IPS DF 4.7 (cell line): ENCODE data around the gene TMEM185B.
A peak's percentile ranks its signal among the peaks of the same experiment; 100 is the strongest.
"Not testable (repeated sequence)": the region's sequence is repeated elsewhere in the genome, so short reads cannot be mapped to it uniquely, and the experiment has no call there.

Source experiments
- DNase-seq: peaks from one replicate; pipeline ENCODE4 v3.0.0-alpha.2; 2013; ENCODE audit warnings: low spot score; ENCODE audit errors: extremely low read depth

The TMEM185B gene

GRCh38 chr2:120223034-120223912 is at the start of gene TMEM185B:
Gene TMEM185B (minus strand): TSS chr2:120223400. CDS start chr2:120222976, 424 bp downstream.
- DNase-seq, result no peak

DNA sequence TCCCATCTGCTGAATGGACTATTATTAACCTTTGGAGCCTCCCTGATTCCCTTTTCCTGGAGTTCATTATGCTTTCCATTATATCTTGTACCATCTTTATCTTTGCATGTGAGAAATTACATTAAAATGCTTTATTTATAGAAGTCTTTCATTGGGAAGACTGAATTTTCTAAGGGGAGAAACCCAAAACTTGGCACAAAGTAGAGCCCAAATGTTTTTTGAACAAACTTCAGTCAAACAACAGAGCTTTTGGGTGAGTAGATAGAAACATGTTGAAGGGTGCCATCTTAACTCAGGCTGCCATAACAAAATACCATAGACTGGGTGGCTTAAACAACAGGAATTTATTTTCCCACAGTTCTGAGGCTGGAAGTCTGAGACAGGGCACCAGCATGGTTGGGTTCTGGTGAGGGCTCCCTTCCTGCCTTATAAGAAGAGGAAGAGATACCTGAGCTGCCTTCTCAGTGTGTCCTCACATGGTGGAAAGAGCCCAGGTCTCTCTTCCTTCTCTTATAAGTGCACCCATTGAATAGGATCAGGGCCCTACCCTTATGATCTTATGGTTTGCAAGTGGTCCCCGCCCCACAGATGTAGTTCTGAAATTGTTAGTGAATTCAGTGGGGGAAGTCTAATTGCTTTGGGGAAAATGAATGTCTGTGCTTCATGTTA is 48.6 kb upstream of the TMEM185B start:
- no peak for DNase-seq

DNA sequence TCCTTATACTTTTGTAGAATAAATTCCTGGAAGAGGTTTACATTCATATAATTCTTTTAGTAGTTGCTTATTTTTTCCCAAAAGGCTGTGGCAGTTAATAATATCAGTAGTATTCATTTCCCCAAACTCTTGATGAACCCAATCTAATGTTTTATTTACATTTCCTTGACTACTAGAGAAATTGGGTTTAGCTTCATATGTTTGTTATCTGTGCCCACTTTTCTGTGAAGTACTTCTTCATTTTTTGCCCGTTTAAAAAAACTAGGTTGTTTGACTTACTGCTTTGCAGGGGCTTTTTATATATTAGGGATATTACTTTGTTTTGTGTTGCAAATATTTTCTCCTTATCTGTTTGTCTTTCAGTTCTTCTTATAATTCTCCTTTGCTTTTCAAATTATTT is 46.6 kb upstream of the TMEM185B start:
- no peak for DNase-seq

GRCh38 chr2:120269076-120269744 is 46.0 kb upstream of the TMEM185B start:
- DNase-seq, result no peak

- DNase-seq, result no peak
These were observed 44.1 kb upstream of the TMEM185B start for GRCh38 chr2:120267348-120267747.

- no peak for DNase-seq
These were observed 41.8 kb upstream of the TMEM185B start for GRCh38 chr2:120265006-120265405.

GRCh38 chr2:120262761-120263428 is 39.7 kb upstream of the TMEM185B start:
- no peak for DNase-seq

DNA sequence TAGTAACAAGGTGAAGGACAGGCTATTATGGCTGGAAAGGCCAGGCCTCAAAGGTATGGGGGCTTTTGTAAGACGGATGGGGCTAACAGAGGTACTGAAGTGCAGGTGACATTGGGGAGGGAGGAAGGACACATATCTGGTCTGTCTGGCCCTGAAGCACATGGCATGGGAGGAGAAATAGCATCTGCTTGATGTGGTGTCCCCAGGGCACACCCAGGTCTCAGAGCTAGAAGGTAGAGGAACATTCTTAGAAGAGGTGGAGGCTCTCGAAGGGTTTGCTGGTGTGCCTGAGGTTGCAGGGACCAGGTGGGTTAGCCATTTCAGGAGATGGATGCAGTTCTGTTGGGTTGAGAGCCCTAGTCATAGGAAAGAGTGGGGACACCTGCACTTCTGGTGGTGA is 39.0 kb upstream of the TMEM185B start:
- no peak for DNase-seq

DNA sequence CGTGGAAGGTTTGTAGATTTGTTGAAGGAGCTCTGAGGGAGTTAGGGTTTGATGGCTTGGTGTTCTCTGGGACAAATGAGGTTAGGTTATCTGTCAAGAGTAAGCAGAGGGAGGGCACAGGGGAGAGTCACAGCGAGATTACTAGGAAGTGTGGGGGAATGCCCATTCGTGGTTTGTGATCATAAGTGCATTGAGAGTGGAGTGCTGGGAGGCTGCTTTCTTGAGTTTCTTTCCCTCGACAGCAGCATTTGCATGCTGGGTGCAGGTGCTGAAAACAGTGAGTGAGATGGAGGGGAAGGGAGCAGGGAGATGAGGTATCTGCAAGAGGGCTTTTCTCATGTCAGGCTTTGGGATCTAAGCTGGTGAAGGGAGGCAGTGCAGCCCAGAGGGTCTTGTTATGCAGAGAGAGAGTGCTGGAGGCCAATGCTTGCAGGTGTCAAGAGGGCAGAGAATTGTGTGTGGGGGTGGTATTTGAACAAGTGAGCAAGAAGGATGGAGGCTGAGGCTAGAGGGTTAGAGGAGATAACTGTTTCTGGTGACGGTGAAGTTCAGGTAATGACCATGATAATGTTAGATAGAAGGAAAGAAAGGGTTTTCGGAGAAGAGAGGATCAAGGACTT is 38.3 kb upstream of the TMEM185B start:
- no peak for DNase-seq

- DNase-seq, result no peak
These were observed 37.5 kb upstream of the TMEM185B start for GRCh38 chr2:120260736-120261135.

- DNase-seq, result not testable (repeated sequence)
These were observed 36.7 kb upstream of the TMEM185B start for GRCh38 chr2:120259939-120260338.

- no peak for DNase-seq
These were observed 35.0 kb upstream of the TMEM185B start for GRCh38 chr2:120258196-120258595.

- no peak for DNase-seq
These were observed 34.3 kb upstream of the TMEM185B start for GRCh38 chr2:120257522-120257921.

GRCh38 chr2:120256651-120257000 is 33.4 kb upstream of the TMEM185B start:
- no peak for DNase-seq

DNA sequence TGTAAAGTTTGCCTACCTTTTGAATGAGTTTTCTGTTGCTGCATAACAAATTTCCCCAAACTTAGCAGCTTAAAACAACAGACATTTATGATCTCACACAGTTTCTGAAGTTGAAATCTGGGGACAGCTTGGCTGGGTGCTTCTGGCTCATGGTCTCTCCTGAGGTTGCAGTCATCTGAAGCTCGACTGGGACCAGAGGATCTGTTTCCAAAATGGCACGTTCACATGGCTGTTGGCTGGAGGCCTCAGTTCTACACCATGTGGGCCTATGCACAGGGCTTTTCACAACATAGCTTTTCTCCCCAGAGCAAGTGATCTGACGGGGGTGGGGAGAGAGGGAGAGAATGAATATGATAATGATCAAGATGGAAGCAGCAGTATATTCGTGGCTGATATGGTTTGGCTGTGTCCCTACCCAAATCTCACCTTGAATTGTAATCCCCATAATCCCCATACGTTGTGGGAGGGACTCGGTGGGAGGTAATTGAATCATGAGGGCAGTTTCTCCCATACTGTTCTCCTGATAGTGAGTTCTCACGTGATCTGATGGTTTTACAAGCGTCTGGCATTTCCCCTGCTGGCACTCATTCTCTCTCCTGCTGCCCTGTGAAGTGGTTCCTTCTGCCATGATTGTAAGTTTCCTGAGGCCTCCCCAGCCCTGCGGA is 32.9 kb upstream of the TMEM185B start:
- DNase-seq, result no peak

DNA sequence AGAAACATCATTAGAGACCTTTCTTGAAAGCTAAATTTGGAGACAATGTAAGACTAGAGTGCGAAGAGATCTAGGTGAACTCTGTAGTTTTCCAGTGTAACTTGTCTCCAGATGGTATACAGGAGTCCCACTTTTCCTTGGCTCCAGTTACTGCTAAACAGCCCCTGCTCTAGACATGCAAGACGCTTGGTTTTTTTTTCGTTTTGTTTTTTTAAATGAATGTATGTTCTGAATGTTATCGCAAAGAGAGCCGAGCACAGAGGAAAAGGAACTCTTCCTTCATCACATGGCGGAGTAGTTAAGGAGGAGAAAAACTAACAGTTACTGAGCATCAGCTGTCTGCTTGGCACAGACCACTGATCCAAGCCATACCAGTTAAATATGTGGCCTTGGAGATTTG is 31.9 kb upstream of the TMEM185B start:
- no peak for DNase-seq

DNA sequence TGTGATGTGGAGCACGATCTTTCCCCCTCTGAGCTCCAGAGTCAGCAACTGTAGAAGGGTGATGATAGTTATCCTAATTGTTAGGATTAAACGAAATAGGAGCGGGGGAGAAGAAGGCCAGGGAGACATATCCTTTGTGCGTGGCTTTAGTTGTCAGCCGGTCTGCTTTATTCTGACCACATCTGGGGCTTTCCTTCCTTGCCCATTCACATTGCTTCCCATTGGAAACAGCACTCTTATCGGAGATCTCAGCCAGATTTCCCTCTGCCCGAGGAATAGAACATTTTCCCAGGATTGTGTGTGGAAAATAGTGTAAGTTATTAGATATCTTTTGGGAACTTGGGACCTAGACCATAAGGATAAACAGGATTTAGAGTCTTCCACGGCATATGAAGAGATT is 31.0 kb upstream of the TMEM185B start:
- DNase-seq, result no peak

- DNase-seq, result no peak
These were observed 30.1 kb upstream of the TMEM185B start for GRCh38 chr2:120253021-120253882.

GRCh38 chr2:120252225-120253020 is 29.2 kb upstream of the TMEM185B start, which contains the start of gene RALB:
Gene RALB (plus strand): TSS chr2:120252852. CDS start chr2:120278665, 25,813 bp downstream.
- peak; percentile 89 for DNase-seq
